ENCODE results near the gene GATA5.

The GATA5 gene

GRCh38 chr20:62437496-62437895, 38.3 kb downstream of the GATA5 start:
- TF ChIP-seq USF1 (IDR thresholded peaks at IDR 0.05) (no peak), CREB1 (IDR thresholded peaks at IDR 0.05; ENCODE audit: low read depth) (no peak), MAX (IDR thresholded peaks at IDR 0.05) (no peak), TEAD4 (IDR thresholded peaks at IDR 0.05) (no peak), YY1 (IDR thresholded peaks at IDR 0.05; ENCODE audit: low read depth) (no peak), NFIC (IDR thresholded peaks at IDR 0.05) (no peak), RAD21 (IDR thresholded peaks at IDR 0.05; ENCODE audit: low read depth) (no peak), FOXM1 (IDR thresholded peaks at IDR 0.05; ENCODE audit: borderline replicate concordance, low read depth) (no peak), TAF1 (IDR thresholded peaks at IDR 0.05; ENCODE audit: low read depth) (no peak)

GRCh38 chr20:62436692-62437091, 39.1 kb downstream of the GATA5 start:
- no peak for TF ChIP-seq EP300 (IDR thresholded peaks at IDR 0.05; ENCODE audit: borderline replicate concordance)
- no peak for TF ChIP-seq ZBTB7A (IDR thresholded peaks at IDR 0.05; ENCODE audit: low read depth)
- no peak for TF ChIP-seq FOXM1 (IDR thresholded peaks at IDR 0.05; ENCODE audit: borderline replicate concordance, low read depth)
- no peak for TF ChIP-seq NFIC (IDR thresholded peaks at IDR 0.05)
- TF ChIP-seq CREB1 (IDR thresholded peaks at IDR 0.05; ENCODE audit: low read depth): no peak
- TF ChIP-seq REST (IDR thresholded peaks at IDR 0.05; ENCODE audit: low read depth): no peak
- TF ChIP-seq CEBPB (IDR thresholded peaks at IDR 0.05): no peak
- TF ChIP-seq TAF1 (IDR thresholded peaks at IDR 0.05; ENCODE audit: low read depth): no peak
- no peak for TF ChIP-seq TCF12 (IDR thresholded peaks at IDR 0.05; ENCODE audit: low read depth)
- no peak for TF ChIP-seq RAD21 (IDR thresholded peaks at IDR 0.05; ENCODE audit: low read depth)
- TF ChIP-seq USF1 (IDR thresholded peaks at IDR 0.05): no peak
- TF ChIP-seq YY1 (IDR thresholded peaks at IDR 0.05; ENCODE audit: low read depth): no peak
- TF ChIP-seq MAX (IDR thresholded peaks at IDR 0.05): no peak
- no peak for TF ChIP-seq TEAD4 (IDR thresholded peaks at IDR 0.05)
- no peak for TF ChIP-seq EGR1 (IDR thresholded peaks at IDR 0.05)

GRCh38 chr20:62433658-62434497, 41.9 kb downstream of the GATA5 start:
- TF ChIP-seq CREB1 (IDR thresholded peaks at IDR 0.05; ENCODE audit: low read depth) (no peak), RAD21 (IDR thresholded peaks at IDR 0.05; ENCODE audit: low read depth) (no peak)

- TF ChIP-seq NFIC (IDR thresholded peaks at IDR 0.05) (no peak), FOXM1 (IDR thresholded peaks at IDR 0.05; ENCODE audit: borderline replicate concordance, low read depth) (no peak)
These were observed 44.8 kb downstream of the GATA5 start for GRCh38 chr20:62430866-62431447.

- TF ChIP-seq TAF1 (IDR thresholded peaks at IDR 0.05; ENCODE audit: low read depth) (no peak), CREB1 (IDR thresholded peaks at IDR 0.05; ENCODE audit: low read depth) (no peak), NFIC (IDR thresholded peaks at IDR 0.05) (no peak), EGR1 (IDR thresholded peaks at IDR 0.05) (no peak), REST (IDR thresholded peaks at IDR 0.05; ENCODE audit: low read depth) (no peak), YY1 (IDR thresholded peaks at IDR 0.05; ENCODE audit: low read depth) (no peak), FOXM1 (IDR thresholded peaks at IDR 0.05; ENCODE audit: borderline replicate concordance, low read depth) (no peak), TCF12 (IDR thresholded peaks at IDR 0.05; ENCODE audit: low read depth) (no peak)
These were observed 45.4 kb downstream of the GATA5 start for GRCh38 chr20:62430311-62430853.
